K562 (cell line): ENCODE data around the gene VRK1. TPM values are rescaled to one million over a fixed set of nuclear protein-coding genes. Genes with fewer than 3 reads are reported as not detected.
A peak's percentile ranks its signal among the peaks of the same experiment; 100 is the strongest.

Experiments
- ATF7 ChIP-seq: fragments of 450-650 bp; IDR thresholded peaks from 2 replicates; pipeline ENCODE4 v1.7.1; 2014; ENCODE audit warnings: mild to moderate bottlenecking, moderate library complexity
- CEBPG ChIP-seq, 3 experiments: fragments of 200-800 bp in 1 of 3; sonication (Bioruptor generic) in 1 of 3; sonication (generic) in 1 of 3; formaldehyde crosslinking in 1 of 3; IDR thresholded peaks in 2 of 3; conservative IDR thresholded peaks in 1 of 3; 2 replicates each; pipeline versions ENCODE4 v1.6.1 to v1.8.0; 2016 to 2022; ENCODE audit warnings: missing compliant biosample characterization in 2 of 3, missing genetic modification characterization in 2 of 3, mild to moderate bottlenecking in 1 of 3, missing genetic modification reagents in 1 of 3
- DACH1 ChIP-seq: fragments of 450-650 bp; IDR thresholded peaks from 2 replicates; pipeline ENCODE4 v1.6.1; 2018; ENCODE audit not compliant: partially characterized antibody
- GATA2 ChIP-seq: sonication (generic); formaldehyde crosslinking; IDR thresholded peaks from 2 replicates; pipeline ENCODE4 v1.4.0; 2020; ENCODE audit warnings: mild to moderate bottlenecking, missing genetic modification reagents
- PPARD ChIP-seq: fragments of 250-450 bp; sonication (Bioruptor Pico); IDR thresholded peaks from 2 replicates; pipeline ENCODE4 v1.8.0; 2022; ENCODE audit warnings: inconsistent platforms, mild to moderate bottlenecking, moderate library complexity
- RFX7 ChIP-seq: fragments of 250-450 bp; sonication (Bioruptor Pico); IDR thresholded peaks from 2 replicates; pipeline ENCODE4 v1.5.1; 2021; ENCODE audit warnings: mild to moderate bottlenecking
- polyA plus RNA-seq, 8 experiments: library from polyadenylated mRNA; depleted of rRNA in 4 of 8; stranded (reverse) in 5 of 8; unstranded in 3 of 8; fragments of >200 nt; fragmentation: Nextera tagmentation in 2 of 8; fragmentation: Illumina TruSeq in 1 of 8; extraction: Ambion mirVana in 2 of 8; extraction: Trizol in 1 of 8; gene quantifications; 2 replicates each; pipeline versions ENCODE4 v1.2.1 to v1.2.3, GENCODE V29; 2011 to 2014; ENCODE audit warnings: inconsistent platforms in 1 of 8, missing spikeins in 1 of 8
- total RNA-seq, 7 experiments: library from RNA; depleted of rRNA in 6 of 7; stranded (reverse); fragments of >200 nt in 6 of 7; fragmentation: Illumina TruSeq in 2 of 7; extraction: Trizol in 2 of 7; gene quantifications; 2 replicates each; pipeline versions ENCODE4 v1.2.1 to v1.2.3, GENCODE V29; 2011 to 2021; ENCODE audit warnings: low replicate concordance in 1 of 7
- TF ChIP-seq, protein P1 (sequence below), 2 experiments: fragments of 450-650 bp; formaldehyde crosslinking in 1 of 2; IDR thresholded peaks; 2 replicates each; pipeline versions ENCODE4 v1.4.0 to v1.6.1; 2014 to 2020; ENCODE audit warnings: mild to moderate bottlenecking in 2 of 2, borderline replicate concordance in 1 of 2, low read depth in 1 of 2
- TF ChIP-seq, protein P2 (sequence below): sonication (generic); formaldehyde crosslinking; IDR thresholded peaks from 2 replicates; pipeline ENCODE4 v1.8.0; 2023; ENCODE audit warnings: mild to moderate bottlenecking, missing genetic modification reagents
- TF ChIP-seq, protein P3 (sequence below): fragments of 450-650 bp; formaldehyde crosslinking; IDR thresholded peaks from 2 replicates; pipeline ENCODE4 v1.4.0; 2022; ENCODE audit warnings: missing genetic modification characterization
- TF ChIP-seq, protein P4 (sequence below): fragments of 450-650 bp; IDR thresholded peaks from 2 replicates; pipeline ENCODE4 v1.6.1; 2017; ENCODE audit warnings: mild to moderate bottlenecking, moderate library complexity
- TF ChIP-seq, protein P5 (sequence below): fragments of 250-450 bp; sonication (Bioruptor Pico); IDR thresholded peaks from 2 replicates; pipeline ENCODE4 v1.4.0; 2020; ENCODE audit warnings: mild to moderate bottlenecking, moderate library complexity, borderline replicate concordance

The VRK1 gene
- total and polyA plus RNA-seq, 9 of the 15 experiments (the other 6 are each of a cell fraction or from before 2014, with no cell fraction given) = 83.6 to 177 (median 116) TPM

DNA sequence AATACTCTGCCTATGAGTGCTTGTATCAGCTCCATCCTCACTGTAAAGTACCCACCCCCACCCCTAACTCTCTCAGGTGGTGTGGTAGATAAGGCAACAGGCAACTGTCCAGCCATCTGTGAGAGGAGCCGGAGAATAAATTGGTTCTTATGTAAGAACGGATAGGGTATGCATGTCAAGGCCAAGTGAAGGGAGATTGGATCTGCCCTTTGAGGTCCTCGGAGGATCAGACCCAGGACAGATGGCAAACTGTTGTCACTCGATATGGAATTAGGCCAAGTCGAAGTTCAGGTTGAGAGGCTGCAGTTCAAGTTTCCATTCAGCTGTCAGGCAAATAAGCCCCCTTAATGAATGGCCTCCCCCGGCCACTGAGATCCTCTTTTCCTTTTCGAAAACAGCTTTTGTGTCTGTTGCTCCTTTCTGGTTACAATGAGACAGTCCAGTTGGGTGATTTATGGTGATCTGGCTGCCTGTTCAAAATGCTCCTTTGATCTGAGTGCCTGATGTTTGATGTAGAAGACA, 120.3 kb downstream of the VRK1 start (continued):
- TF ChIP-seq, protein P1, sequence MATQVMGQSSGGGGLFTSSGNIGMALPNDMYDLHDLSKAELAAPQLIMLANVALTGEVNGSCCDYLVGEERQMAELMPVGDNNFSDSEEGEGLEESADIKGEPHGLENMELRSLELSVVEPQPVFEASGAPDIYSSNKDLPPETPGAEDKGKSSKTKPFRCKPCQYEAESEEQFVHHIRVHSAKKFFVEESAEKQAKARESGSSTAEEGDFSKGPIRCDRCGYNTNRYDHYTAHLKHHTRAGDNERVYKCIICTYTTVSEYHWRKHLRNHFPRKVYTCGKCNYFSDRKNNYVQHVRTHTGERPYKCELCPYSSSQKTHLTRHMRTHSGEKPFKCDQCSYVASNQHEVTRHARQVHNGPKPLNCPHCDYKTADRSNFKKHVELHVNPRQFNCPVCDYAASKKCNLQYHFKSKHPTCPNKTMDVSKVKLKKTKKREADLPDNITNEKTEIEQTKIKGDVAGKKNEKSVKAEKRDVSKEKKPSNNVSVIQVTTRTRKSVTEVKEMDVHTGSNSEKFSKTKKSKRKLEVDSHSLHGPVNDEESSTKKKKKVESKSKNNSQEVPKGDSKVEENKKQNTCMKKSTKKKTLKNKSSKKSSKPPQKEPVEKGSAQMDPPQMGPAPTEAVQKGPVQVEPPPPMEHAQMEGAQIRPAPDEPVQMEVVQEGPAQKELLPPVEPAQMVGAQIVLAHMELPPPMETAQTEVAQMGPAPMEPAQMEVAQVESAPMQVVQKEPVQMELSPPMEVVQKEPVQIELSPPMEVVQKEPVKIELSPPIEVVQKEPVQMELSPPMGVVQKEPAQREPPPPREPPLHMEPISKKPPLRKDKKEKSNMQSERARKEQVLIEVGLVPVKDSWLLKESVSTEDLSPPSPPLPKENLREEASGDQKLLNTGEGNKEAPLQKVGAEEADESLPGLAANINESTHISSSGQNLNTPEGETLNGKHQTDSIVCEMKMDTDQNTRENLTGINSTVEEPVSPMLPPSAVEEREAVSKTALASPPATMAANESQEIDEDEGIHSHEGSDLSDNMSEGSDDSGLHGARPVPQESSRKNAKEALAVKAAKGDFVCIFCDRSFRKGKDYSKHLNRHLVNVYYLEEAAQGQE (IDR thresholded peaks at IDR 0.05; ENCODE audit: borderline replicate concordance) = peak; percentile 73
- TF ChIP-seq, protein P1 (CRISPR knock-in tag; IDR thresholded peaks at IDR 0.05; ENCODE audit: low read depth) = 0 out of 2 replicates have a peak, but pooled peaks have one; percentile 17
- TF ChIP-seq, protein P2, sequence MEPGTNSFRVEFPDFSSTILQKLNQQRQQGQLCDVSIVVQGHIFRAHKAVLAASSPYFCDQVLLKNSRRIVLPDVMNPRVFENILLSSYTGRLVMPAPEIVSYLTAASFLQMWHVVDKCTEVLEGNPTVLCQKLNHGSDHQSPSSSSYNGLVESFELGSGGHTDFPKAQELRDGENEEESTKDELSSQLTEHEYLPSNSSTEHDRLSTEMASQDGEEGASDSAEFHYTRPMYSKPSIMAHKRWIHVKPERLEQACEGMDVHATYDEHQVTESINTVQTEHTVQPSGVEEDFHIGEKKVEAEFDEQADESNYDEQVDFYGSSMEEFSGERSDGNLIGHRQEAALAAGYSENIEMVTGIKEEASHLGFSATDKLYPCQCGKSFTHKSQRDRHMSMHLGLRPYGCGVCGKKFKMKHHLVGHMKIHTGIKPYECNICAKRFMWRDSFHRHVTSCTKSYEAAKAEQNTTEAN (CRISPR knock-in tag) = no peak
- TF ChIP-seq, protein P3, sequence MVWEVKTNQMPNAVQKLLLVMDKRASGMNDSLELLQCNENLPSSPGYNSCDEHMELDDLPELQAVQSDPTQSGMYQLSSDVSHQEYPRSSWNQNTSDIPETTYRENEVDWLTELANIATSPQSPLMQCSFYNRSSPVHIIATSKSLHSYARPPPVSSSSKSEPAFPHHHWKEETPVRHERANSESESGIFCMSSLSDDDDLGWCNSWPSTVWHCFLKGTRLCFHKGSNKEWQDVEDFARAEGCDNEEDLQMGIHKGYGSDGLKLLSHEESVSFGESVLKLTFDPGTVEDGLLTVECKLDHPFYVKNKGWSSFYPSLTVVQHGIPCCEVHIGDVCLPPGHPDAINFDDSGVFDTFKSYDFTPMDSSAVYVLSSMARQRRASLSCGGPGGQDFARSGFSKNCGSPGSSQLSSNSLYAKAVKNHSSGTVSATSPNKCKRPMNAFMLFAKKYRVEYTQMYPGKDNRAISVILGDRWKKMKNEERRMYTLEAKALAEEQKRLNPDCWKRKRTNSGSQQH (CRISPR knock-in tag) = 0 out of 2 replicates have a peak, but pooled peaks have one; percentile 27
- no peak for TF ChIP-seq PPARD (CRISPR knock-in tag)
- no peak for TF ChIP-seq RFX7 (CRISPR knock-in tag)
- TF ChIP-seq CEBPG (CRISPR knock-in tag; IDR thresholded peaks at IDR 0.05) = peak; percentile 54; the same call in 1 of the 2 replicates
- no peak for TF ChIP-seq CEBPG (tag; conservative IDR thresholded peaks at IDR 0.05 in 1 of 2, IDR thresholded peaks at IDR 0.05 in 1 of 2)
- TF ChIP-seq, protein P4, sequence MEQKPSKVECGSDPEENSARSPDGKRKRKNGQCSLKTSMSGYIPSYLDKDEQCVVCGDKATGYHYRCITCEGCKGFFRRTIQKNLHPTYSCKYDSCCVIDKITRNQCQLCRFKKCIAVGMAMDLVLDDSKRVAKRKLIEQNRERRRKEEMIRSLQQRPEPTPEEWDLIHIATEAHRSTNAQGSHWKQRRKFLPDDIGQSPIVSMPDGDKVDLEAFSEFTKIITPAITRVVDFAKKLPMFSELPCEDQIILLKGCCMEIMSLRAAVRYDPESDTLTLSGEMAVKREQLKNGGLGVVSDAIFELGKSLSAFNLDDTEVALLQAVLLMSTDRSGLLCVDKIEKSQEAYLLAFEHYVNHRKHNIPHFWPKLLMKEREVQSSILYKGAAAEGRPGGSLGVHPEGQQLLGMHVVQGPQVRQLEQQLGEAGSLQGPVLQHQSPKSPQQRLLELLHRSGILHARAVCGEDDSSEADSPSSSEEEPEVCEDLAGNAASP = no peak
- TF ChIP-seq ATF7 = peak; percentile 86
- TF ChIP-seq, protein P5, sequence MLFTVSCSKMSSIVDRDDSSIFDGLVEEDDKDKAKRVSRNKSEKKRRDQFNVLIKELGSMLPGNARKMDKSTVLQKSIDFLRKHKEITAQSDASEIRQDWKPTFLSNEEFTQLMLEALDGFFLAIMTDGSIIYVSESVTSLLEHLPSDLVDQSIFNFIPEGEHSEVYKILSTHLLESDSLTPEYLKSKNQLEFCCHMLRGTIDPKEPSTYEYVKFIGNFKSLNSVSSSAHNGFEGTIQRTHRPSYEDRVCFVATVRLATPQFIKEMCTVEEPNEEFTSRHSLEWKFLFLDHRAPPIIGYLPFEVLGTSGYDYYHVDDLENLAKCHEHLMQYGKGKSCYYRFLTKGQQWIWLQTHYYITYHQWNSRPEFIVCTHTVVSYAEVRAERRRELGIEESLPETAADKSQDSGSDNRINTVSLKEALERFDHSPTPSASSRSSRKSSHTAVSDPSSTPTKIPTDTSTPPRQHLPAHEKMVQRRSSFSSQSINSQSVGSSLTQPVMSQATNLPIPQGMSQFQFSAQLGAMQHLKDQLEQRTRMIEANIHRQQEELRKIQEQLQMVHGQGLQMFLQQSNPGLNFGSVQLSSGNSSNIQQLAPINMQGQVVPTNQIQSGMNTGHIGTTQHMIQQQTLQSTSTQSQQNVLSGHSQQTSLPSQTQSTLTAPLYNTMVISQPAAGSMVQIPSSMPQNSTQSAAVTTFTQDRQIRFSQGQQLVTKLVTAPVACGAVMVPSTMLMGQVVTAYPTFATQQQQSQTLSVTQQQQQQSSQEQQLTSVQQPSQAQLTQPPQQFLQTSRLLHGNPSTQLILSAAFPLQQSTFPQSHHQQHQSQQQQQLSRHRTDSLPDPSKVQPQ (CRISPR knock-in tag) = 0 out of 2 replicates have a peak, but pooled peaks have one; percentile 62
- peak; percentile 98 for TF ChIP-seq GATA2
- TF ChIP-seq DACH1 = peak; percentile 42
